OCI-LY1 (cell line): ENCODE results near the gene GPR119.
"Not testable (repeated sequence)": the region's sequence is repeated elsewhere in the genome, so short reads cannot be mapped to it uniquely, and the experiment has no call there.

Experiments used
- H2AFZ ChIP-seq: fragments of 200-600 bp; sonication (generic), shearing (Covaris generic); 2 replicates; pipeline ENCODE4 v1.6.0; 2014; ENCODE audit warnings: antibody characterized with exemption, mild to moderate bottlenecking, low read length
- H3F3A ChIP-seq: fragments of 200-600 bp; sonication (generic), shearing (Covaris generic); 2 replicates; pipeline ENCODE4 v1.6.0; 2014; ENCODE audit warnings: mild to moderate bottlenecking, antibody characterized with exemption, low read length, moderate library complexity; ENCODE audit not compliant: insufficient read depth
- H3K27ac ChIP-seq: fragments of 200-600 bp; sonication (generic); 2 replicates; pipeline ENCODE4 v1.5.1; 2014; ENCODE audit warnings: low read length, mixed run types, mild to moderate bottlenecking, low read depth; ENCODE audit not compliant: poor library complexity, severe bottlenecking
- H3K27me3 ChIP-seq: fragments of 200-600 bp; sonication (generic); 2 replicates; pipeline ENCODE4 v1.6.0; 2014; ENCODE audit warnings: antibody characterized with exemption, mild to moderate bottlenecking, low read length, moderate library complexity; ENCODE audit not compliant: insufficient read depth
- H3K36me3 ChIP-seq: fragments of 200-600 bp; sonication (generic); 2 replicates; pipeline ENCODE4 v1.6.1; 2014; ENCODE audit warnings: mild to moderate bottlenecking, antibody characterized with exemption, low read length, moderate library complexity, mixed read lengths; ENCODE audit not compliant: insufficient read depth
- H3K4me1 ChIP-seq: fragments of 200-600 bp; sonication (generic); 2 replicates; pipeline ENCODE4 v1.5.1; 2014; ENCODE audit warnings: mild to moderate bottlenecking, low read length, moderate library complexity; ENCODE audit not compliant: insufficient read depth, severe bottlenecking
- H3K4me2 ChIP-seq: fragments of 200-600 bp; sonication (generic), shearing (Covaris generic); 2 replicates; pipeline ENCODE4 v1.6.1; 2014; ENCODE audit warnings: low read length
- H3K4me3 ChIP-seq: fragments of 200-600 bp; sonication (generic); 2 replicates; pipeline ENCODE4 v1.5.1; 2014; ENCODE audit warnings: low read length, low read depth, mild to moderate bottlenecking, mixed read lengths; ENCODE audit not compliant: poor library complexity, severe bottlenecking
- H3K79me2 ChIP-seq: fragments of 200-600 bp; shearing (Covaris generic); 2 replicates; pipeline ENCODE4 v1.6.1; 2016; ENCODE audit warnings: mixed run types, low read length, mixed read lengths; ENCODE audit not compliant: insufficient read depth
- H3K9ac ChIP-seq: fragments of 200-600 bp; sonication (generic), shearing (Covaris generic); 2 replicates; pipeline ENCODE4 v1.6.1; 2014; ENCODE audit warnings: mild to moderate bottlenecking, low read length, mixed read lengths
- H3K9me2 ChIP-seq: fragments of 200-600 bp; sonication (generic), shearing (Covaris generic); 2 replicates; pipeline ENCODE4 v1.6.1; 2014; ENCODE audit warnings: low read depth, mild to moderate bottlenecking, low read length, mixed read lengths
- H3K9me3 ChIP-seq: fragments of 200-600 bp; shearing (Covaris generic); 2 replicates; pipeline ENCODE4 v1.6.1; 2014; ENCODE audit warnings: low read length, mixed read lengths
- H4K20me1 ChIP-seq: fragments of 200-600 bp; sonication (generic), shearing (Covaris generic); 2 replicates; pipeline ENCODE4 v1.6.0; 2016; ENCODE audit warnings: mild to moderate bottlenecking, low read length; ENCODE audit not compliant: insufficient read depth
- EZH2 ChIP-seq: fragments of 200-600 bp; sonication (generic), shearing (Covaris generic); IDR thresholded peaks from 2 replicates; pipeline ENCODE4 v1.8.0; 2017; ENCODE audit warnings: borderline replicate concordance, mixed run types, mild to moderate bottlenecking, antibody characterized with exemption, low read length, moderate library complexity, mixed read lengths
- TF ChIP-seq, protein P1 (sequence below): fragments of 200-600 bp; sonication (generic), shearing (Covaris generic); IDR thresholded peaks from 2 replicates; pipeline ENCODE4 v1.5.1; 2017; ENCODE audit warnings: mild to moderate bottlenecking, antibody characterized with exemption, low read length, moderate library complexity, mixed read lengths

Gene GPR119

DNA sequence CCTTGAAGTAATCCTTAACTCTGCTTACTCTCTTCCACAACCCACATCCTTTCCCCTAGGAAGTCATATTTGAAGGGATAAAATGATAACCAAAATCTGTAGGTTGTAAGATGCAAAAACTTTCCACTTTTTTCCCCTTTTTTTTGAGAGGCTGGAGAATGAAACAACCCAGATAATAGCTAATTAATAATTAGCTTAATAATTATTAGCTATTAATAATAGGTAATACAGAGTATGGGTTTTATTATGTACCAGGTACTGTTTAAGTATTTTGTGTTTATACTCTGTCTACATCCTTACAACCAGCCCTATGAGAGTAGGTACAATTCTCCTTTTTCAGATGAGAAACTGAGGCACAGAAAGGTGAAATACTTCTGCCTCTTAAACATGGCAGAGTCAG is 9.4 kb downstream of the GPR119 start:
- Histone ChIP-seq H2AFZ (no peak overlapping the region), H3F3A (no peaks in the 10 kb centered on the region), H3K4me3 (no peak overlapping the region), H3K4me1 (no peaks in the 10 kb centered on the region), H3K36me3 (no peaks in the 10 kb centered on the region; the same call in 1 of the 2 replicates), H3K27me3 (no peaks in the 10 kb centered on the region), H4K20me1 (no peaks in the 10 kb centered on the region), H3K9me3 (no peaks in the 10 kb centered on the region), H3K9ac (no peak overlapping the region), H3K9me2 (no peaks in the 10 kb centered on the region), H3K4me2 (no peak overlapping the region), H3K79me2 (no peaks in the 10 kb centered on the region), H3K27ac (no peak overlapping the region)
- TF ChIP-seq, protein P1, sequence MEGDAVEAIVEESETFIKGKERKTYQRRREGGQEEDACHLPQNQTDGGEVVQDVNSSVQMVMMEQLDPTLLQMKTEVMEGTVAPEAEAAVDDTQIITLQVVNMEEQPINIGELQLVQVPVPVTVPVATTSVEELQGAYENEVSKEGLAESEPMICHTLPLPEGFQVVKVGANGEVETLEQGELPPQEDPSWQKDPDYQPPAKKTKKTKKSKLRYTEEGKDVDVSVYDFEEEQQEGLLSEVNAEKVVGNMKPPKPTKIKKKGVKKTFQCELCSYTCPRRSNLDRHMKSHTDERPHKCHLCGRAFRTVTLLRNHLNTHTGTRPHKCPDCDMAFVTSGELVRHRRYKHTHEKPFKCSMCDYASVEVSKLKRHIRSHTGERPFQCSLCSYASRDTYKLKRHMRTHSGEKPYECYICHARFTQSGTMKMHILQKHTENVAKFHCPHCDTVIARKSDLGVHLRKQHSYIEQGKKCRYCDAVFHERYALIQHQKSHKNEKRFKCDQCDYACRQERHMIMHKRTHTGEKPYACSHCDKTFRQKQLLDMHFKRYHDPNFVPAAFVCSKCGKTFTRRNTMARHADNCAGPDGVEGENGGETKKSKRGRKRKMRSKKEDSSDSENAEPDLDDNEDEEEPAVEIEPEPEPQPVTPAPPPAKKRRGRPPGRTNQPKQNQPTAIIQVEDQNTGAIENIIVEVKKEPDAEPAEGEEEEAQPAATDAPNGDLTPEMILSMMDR = no peak
- TF ChIP-seq EZH2 = no peak

GRCh38 chrX:130352050-130352449 is 33.4 kb downstream of the GPR119 start:
- not testable (repeated sequence) for H3K9me2 ChIP-seq, H3K9ac ChIP-seq, H3K9me3 ChIP-seq, H3K4me2 ChIP-seq, H2AFZ ChIP-seq, H3K4me1 ChIP-seq, H3K4me3 ChIP-seq, H3K27me3 ChIP-seq, H3K36me3 ChIP-seq, H4K20me1 ChIP-seq, H3K79me2 ChIP-seq, H3F3A ChIP-seq, H3K27ac ChIP-seq

DNA sequence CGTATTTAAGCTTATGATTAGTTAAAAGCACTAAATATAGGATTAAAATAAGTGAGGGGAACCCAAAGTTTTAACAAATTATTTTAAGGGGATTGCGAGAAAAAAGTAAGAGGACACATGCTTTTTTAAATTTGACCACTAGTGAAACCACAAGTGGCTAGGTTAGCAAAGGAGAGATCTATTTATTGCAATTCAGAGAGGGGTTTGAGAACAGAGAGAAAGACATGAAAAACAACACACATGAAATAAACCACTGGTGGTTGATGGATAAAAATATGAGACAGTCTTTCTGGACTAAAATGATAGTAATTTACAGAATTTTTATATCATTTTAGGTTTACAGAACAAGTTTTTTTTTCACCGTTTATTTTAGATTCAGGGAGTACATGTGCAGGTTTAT is 33.9 kb downstream of the GPR119 start:
- Histone ChIP-seq H3K9me2 (no peaks in the 10 kb centered on the region), H4K20me1 (no peaks in the 10 kb centered on the region), H3K27me3 (no peaks in the 10 kb centered on the region), H3F3A (no peaks in the 10 kb centered on the region), H3K4me1 (no peaks in the 10 kb centered on the region), H3K9me3 (no peaks in the 10 kb centered on the region), H3K27ac (no peak overlapping the region), H3K36me3 (no peaks in the 10 kb centered on the region), H3K4me3 (no peak overlapping the region), H2AFZ (no peak overlapping the region), H3K9ac (no peak overlapping the region), H3K79me2 (no peaks in the 10 kb centered on the region), H3K4me2 (no peak overlapping the region)
- TF ChIP-seq, protein P1 = no peak
- no peak for TF ChIP-seq EZH2

DNA sequence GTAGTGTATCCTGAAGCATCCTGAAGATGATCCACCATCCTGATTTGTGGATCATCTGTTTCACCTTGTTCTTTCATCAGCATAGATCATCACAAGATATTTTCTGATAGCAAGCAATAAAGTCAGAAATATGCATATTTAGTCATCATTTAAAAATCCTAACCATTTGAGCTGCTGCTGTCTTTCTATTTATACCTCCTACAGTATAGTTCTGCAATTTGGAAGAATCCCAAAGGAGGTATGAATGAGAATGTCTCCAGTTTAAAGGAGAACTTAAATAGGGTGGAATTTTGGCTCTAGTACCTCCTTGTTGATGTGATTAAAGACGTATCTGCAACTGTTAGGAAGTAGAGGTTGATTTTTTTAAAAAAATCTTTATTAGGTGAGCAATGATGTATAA is 38.2 kb downstream of the GPR119 start:
- Histone ChIP-seq H3K27ac (no peak overlapping the region), H3K79me2 (no peaks in the 10 kb centered on the region), H3K9me2 (no peaks in the 10 kb centered on the region), H3F3A (no peaks in the 10 kb centered on the region), H4K20me1 (no peaks in the 10 kb centered on the region), H3K27me3 (no peaks in the 10 kb centered on the region), H3K4me3 (no peak overlapping the region), H3K9me3 (no peaks in the 10 kb centered on the region), H3K9ac (no peak overlapping the region), H2AFZ (no peak overlapping the region), H3K36me3 (no peaks in the 10 kb centered on the region), H3K4me2 (no peak overlapping the region), H3K4me1 (no peaks in the 10 kb centered on the region)
- TF ChIP-seq, protein P1 = no peak
- no peak for TF ChIP-seq EZH2
